GM21737 (cell line): ENCODE data around the gene UGT2B11.
"Not testable (repeated sequence)": the region's sequence is repeated elsewhere in the genome, so short reads cannot be mapped to it uniquely, and the experiment has no call there.

Experiments used
- ATAC-seq: cut with Tn5 transposase; IDR thresholded peaks from one replicate; pipeline ENCODE4 v1.9.1; 2021; ENCODE audit warnings: mild to moderate bottlenecking, moderate library complexity; ENCODE audit not compliant: unreplicated experiment

UGT2B11 gene

DNA sequence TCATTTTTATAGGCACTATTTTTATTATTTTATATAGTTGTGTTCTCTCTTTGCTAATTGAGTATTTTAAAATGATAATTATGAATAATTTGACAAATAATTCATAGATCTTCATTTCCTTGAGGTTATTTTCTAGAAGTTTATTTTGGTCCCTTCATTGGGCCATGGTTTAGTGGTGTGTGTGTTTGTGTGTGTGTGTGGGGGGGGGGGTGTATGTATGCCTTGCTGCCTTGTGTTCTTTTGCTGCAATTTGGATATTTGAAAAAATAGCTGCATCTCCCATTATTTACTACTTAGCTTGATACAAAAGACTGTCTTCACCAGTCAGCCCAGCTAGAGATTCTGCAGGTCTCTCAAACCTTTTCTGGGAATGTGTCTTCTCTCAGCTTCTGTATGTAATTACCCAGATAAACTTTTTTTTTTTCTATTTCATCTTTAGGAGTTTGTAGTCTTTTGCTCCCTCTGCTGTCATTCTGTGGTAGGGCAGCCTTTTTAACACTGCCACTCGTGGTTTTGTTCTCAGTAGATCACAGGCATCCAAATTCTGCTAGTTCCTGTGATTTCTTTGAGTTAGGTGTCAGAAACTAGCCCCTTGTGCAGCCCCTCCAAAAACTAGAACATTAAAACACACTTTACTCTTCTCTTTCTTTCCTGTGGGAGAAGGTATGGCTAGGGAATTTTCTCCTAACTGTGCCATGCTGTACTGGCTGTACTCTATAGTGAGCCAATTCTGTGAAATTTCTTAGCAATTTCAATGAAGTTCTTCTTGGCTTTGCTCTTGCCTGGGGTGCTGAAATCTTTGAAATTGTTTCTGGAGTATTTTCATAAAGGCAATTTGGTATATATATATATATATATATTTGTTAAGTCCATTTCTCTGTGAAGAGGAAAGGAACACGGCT is 44.1 kb downstream of the UGT2B11 start:
- ATAC-seq: peak; percentile 57

GRCh38 chr4:69169171-69169570 is 45.4 kb downstream of the UGT2B11 start:
- ATAC-seq: not testable (repeated sequence)

DNA sequence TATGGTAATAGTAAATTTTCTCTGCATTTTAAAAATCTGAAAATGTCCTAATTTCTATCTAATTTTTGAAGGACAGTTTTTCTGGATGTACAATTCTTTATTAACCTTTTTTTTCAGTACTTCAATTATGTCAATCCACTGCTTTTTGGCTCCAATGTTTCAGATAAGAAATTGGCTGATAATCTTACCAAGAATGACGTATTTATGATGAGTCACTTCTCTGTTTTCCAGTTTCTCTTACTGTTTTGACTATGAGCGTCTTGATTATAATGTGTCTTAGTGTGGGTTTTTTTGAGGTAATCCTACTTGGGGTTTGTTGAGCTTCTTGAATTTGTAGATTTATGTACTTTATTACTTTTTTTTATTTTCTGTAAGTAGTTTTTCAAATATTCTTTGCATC is 47.2 kb downstream of the UGT2B11 start:
- no peak for ATAC-seq

GRCh38 chr4:69166376-69166775 is 48.2 kb downstream of the UGT2B11 start:
- not testable (repeated sequence) for ATAC-seq

DNA sequence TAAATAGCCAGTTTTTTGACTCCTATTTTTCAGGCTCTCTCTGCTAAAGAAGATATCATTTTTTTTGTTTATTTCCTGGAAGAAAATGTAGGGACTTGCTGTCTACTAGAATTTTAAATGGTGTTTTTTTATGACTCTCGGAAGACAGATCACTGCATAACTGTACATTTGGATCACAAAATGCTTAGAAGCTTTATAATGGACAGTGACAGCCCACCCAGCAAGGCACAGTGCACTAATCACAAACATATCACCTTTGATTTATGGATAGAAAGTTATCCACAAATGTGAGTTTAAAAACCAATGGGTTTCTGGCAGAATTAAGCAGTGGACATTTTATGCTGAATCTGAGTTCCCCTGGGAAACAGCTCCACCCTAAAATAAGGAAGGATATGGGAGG is 48.8 kb downstream of the UGT2B11 start:
- not testable (repeated sequence) for ATAC-seq

DNA sequence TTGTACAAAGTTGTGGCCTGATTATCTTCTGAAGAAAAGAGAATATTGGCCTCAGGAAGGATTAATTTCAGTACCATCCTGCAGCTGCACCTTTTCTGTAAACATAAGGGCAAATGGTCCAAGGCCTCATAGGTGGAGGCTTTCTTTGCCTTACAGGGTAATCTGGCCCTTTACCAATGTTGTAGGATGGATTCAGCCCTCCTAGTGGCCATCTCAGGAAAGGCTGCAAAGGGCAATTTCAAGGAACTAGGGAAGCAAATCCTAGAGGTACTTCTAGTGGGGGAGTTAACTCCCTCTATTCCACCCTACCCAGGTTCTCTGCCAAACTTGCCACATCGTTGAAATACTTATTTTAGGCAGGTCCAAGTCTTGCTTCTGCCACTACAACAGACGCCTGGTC is 57.6 kb downstream of the UGT2B11 start:
- no peak for ATAC-seq

DNA sequence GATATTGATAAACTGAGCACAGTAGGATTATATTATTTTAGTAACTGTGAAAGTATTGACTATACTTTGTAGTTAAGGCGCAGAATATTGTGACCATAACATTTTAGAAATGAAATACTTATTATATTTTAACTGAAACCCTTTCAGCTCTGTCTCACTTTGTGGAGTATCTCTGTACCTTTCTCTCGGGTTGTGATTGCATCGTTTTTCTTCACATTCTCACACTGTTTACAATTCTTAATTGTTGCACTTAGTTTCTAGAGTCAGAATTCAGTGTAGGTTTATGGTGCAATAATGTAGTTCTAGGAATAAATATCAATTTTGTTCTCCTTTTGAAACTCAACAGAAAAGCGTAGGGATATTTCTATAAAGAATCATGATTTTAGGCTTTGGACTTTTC is 60.5 kb downstream of the UGT2B11 start:
- no peak for ATAC-seq
